NCI-H774 (cell line): ENCODE results near the gene HMGB2.

Source experiments
- DNase-seq: peaks from one replicate; lab custom pipeline; 2025; lab: John Stamatoyannopoulos, UW

The HMGB2 gene

GRCh38 chr4:173288698-173289352, 45.3 kb downstream of the HMGB2 start:
- no peak for DNase-seq

GRCh38 chr4:173288296-173288695, 45.9 kb downstream of the HMGB2 start:
- DNase-seq, result no peak

GRCh38 chr4:173287486-173287885, 46.7 kb downstream of the HMGB2 start:
- DNase-seq, result no peak

- no peak for DNase-seq
Observed at GRCh38 chr4:173284463-173284862, 49.7 kb downstream of the HMGB2 start.

- DNase-seq, result no peak
Observed at GRCh38 chr4:173282626-173283025, 51.5 kb downstream of the HMGB2 start.

GRCh38 chr4:173282256-173282562, 51.9 kb downstream of the HMGB2 start:
- DNase-seq, result no peak

DNA sequence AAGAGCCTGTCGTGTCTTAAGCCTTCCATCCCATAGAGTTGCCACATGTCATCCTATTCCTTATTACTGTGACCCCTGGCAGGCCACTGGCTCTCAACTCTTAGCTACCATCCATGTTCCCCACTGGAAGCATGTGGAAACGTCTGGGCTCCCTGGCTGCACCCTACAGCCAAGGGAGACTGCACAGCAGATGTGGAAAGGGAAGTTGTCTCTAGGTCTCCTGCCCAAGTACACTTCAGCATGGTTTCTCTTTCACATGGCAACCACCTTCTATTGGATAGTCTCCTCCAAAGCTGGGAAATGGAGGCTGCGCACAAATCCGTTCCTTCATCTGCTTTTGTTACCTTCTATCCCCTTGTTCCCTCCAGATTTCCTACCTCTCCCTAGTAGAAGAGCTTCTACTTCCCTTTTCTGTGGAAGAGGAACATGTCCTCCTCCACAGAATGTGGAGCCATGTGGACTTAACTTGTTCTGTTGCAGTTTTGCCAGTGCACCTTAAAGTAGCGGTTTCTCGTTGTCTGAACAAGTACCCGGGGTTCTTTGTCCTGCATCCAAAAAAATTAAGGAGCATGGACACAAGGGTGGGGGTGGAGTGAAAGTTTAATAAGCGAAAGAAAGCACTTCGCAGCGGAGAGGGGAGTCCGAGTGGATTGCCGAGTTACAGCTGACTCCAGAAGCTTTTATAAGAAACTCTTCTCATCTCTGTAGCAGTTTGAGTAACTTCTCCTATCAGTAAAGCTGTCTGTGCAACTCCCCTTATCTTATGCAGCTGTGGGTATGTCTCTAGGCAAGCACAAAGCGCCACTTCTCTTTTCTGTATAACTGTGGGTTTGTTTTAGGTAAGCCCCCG, 52.5 kb downstream of the HMGB2 start:
- DNase-seq, result no peak
